ENCODE results near the gene XPOT.
"Not testable (repeated sequence)": the region's sequence is repeated elsewhere in the genome, so short reads cannot be mapped to it uniquely, and the experiment has no call there.

The XPOT gene, protein sequence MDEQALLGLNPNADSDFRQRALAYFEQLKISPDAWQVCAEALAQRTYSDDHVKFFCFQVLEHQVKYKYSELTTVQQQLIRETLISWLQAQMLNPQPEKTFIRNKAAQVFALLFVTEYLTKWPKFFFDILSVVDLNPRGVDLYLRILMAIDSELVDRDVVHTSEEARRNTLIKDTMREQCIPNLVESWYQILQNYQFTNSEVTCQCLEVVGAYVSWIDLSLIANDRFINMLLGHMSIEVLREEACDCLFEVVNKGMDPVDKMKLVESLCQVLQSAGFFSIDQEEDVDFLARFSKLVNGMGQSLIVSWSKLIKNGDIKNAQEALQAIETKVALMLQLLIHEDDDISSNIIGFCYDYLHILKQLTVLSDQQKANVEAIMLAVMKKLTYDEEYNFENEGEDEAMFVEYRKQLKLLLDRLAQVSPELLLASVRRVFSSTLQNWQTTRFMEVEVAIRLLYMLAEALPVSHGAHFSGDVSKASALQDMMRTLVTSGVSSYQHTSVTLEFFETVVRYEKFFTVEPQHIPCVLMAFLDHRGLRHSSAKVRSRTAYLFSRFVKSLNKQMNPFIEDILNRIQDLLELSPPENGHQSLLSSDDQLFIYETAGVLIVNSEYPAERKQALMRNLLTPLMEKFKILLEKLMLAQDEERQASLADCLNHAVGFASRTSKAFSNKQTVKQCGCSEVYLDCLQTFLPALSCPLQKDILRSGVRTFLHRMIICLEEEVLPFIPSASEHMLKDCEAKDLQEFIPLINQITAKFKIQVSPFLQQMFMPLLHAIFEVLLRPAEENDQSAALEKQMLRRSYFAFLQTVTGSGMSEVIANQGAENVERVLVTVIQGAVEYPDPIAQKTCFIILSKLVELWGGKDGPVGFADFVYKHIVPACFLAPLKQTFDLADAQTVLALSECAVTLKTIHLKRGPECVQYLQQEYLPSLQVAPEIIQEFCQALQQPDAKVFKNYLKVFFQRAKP

DNA sequence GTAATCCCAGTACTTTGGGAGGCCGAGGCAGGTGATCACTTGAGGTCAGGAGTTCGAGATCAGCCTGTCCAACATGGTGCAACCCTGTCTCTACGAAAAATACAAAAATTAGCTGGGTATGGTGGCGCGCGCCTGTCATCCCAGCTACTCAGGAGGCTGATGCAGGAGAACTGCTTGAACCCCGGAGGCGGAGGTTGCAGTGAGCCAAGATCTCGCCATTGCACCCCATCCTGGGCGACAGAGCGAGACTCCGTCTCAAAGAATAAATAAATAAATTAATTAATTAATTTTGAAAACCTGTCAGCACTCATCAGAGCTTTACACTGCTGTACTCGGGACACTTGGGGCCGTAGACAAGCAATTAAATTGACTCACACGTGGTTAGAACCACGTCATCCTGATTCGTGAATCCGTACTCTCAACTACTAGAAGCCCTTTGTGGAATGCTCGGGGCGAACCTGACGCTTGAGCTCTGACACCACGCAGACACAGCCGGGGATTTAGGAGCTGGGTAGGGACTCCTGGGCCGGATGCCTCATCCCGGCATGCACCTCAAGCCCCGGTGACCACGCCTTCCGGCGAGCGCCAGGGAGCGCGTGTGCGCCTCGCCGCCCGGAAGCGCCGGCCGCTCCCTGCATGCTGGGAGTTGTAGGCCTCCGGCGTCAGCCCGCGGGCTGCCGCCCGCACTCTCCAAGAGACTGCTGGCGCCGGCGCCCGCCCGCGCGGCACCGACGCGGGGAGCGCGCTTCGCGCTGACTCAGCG is at the start of gene XPOT:
XPOT (plus strand) TSS at position 686 of the 763 bp plus-strand sequence. CDS start 5,644 bp downstream, outside the sequence.
- DNase-seq = peak; percentile 98

DNA sequence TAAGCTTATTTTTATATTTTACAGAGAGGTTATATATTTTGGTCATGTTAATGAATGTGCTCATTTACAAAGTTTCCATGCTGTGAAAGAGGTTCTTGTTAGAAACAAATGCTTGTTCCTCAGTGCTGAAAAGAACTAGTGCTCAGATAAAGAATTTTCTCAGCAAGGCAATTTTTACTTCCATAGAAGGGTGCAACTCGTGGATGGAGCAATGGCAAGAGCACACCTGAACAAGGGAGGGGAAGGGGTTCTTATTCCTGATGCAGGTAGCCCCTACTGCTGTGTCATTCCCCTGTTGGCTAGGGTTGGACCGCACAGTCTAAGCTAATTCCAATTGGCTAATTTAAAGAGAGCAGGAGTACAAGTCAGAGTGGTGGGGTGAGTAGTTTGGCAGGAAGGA is 48.0 kb upstream of the XPOT start:
- DNase-seq = not testable (repeated sequence)

- DNase-seq = not testable (repeated sequence)
Observed at GRCh38 chr12:64361173-64361572, 43.0 kb upstream of the XPOT start.

DNA sequence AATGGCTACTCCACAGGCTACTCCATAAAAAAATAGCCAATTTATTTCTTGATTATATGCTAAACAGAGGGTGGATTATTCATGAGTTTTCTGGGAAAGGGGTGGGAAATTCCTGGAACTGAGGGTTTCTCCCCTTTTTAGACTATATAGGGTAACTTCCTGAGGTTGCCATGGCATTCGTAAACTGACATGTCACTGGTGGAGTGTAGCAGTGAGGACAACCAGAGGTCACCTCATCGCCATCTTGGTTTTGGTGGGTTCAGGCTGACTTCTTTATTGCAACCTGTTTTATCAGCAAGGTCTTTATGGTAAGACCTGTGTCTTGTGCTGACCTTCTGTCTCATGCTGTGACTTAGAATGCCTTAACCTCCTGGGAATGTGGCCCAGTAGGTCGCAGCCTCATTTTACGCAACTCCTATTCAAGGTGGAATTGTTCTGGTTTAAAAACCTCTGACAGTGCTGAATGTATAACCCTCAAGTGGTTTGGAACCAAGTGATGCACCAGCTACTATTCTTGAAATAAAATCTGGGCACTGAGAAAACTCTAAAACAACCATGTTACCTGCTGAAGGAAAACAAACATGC is 41.4 kb upstream of the XPOT start:
- no peak for DNase-seq

GRCh38 chr12:64383675-64384074 is 20.5 kb upstream of the XPOT start:
- no peak for DNase-seq

- DNase-seq = no peak
Observed at GRCh38 chr12:64385019-64385418, 19.2 kb upstream of the XPOT start.

GRCh38 chr12:64385468-64385867 is 18.7 kb upstream of the XPOT start:
- no peak for DNase-seq

DNA sequence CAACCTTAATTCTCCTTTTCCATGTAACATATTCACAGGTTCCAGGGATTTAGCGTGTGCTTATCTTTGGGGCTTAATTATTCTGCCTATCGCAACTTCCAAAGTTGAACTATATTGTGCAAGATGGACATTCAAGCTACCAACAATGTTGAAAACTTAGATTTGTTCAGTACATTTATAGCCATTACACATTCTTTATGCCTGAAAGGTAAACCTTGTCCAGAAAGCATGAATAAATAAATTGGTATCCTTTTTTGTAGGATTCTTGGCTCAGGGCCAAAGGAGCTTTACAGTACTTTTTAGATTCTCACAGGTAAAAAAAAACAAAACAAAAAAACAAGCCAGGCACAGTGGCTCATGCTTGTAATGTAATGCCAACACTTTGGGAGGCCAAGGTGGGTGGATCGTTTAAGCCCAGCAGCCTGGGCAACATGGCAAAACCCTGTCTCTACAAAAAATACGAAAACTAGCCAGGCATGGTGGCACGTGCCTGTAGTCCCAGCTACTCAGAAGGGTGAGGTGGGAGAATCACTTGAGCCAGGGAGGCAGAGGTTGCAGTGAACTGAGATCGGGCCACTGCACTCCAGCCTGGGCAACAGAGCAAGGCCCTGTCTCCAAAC is 16.9 kb upstream of the XPOT start:
- DNase-seq = no peak

DNA sequence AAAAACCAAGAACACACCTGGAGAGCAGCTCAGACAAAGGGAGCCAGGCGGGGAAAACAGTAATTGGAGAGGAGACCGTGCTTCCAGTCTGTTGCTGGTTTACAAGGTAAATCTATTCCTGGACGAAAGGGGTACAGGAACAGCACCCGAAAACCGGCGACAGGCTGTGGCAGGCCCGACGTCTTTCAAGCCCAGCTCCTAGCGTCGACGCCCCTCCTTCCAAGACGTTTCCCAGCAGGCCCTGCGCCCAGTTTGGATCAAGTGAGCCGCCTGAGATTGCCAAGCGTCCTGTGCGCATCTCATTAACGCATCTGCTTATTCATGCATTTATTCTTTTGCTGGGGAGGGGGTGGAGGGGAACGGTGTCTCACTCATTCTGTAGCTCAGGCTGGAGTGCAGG is 15.0 kb upstream of the XPOT start:
- DNase-seq = no peak

DNA sequence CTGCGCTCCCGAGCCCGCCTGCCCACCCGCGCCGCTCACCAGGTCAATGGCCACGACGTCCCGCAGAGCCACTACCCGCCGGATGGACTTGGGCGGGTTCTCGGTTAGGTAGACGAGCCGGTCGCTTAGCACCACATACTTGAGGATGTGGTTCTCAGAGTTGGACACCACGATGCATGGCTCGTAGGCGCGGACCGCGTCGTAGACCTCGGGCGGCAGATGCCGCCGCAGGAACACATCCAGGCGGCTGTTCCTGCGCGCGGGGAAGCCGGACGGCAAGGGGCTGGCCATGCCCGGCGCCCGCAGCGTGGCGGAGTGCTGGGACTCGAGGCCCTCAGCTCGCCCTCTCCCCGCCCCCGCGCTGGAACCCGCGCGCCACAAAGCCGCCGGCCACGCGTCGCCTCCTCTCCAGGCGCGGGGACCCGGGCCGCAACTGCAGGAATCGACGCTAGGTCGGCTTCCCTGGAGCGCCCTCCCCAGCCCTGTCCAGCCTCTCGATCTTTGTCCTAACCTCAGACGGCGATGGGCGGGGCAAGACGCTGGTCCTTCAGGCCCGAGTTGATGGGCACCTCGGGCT is 13.8 kb upstream of the XPOT start, which contains the start of gene C12orf56:
C12orf56 (minus strand) TSS at position 484 of the 577 bp plus-strand sequence; CDS start at position 291, 193 bp downstream.
- peak; percentile 45 for DNase-seq

DNA sequence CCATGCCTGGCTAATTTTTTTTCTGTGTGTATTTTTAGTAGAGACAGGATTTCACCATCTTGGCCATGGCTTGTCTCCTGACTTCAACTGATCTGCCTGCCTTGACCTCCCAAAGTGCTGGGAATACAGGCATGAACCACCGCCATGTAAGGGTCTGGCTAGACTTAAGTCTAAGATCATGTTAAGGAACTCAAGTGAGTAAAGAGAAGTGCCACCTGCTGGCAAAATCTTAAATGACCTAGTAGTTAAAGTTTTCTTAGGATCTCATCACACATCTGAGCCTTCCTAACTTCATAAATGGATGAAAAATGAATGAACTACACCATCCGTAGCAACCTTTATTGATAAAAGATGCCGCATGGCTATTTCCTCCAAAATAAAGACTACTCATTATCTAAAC is 12.0 kb upstream of the XPOT start:
- DNase-seq = peak; percentile 74

GRCh38 chr12:64395739-64396138 is 8.5 kb upstream of the XPOT start:
- no peak for DNase-seq

GRCh38 chr12:64400041-64400440 is 4.2 kb upstream of the XPOT start:
- peak; percentile 26 for DNase-seq

DNA sequence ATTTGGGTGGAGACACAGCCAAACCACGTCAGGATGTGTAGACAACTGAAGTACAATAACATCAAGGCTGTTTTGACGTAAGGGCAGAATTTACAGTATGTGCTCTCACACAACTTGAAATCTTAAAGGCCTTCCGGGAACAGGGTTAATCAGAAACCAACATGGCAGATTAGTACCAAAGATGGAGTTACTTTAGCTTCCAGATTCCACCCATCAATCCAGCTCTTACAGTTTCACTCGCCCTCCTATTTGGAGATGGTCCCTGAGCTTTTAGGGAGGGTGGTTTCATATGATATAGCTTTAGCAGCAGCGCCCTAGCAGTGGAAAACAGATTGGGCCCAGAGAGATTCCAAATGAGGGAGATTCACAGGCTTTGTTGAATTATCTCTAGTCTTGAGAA is 2.0 kb upstream of the XPOT start:
- no peak for DNase-seq

- peak; percentile 93 for DNase-seq
Observed at GRCh38 chr12:64404470-64405256, 471 bp downstream of the XPOT start.

- DNase-seq = peak; percentile 18
Observed at GRCh38 chr12:64407342-64408223, 3.4 kb downstream of the XPOT start.

DNA sequence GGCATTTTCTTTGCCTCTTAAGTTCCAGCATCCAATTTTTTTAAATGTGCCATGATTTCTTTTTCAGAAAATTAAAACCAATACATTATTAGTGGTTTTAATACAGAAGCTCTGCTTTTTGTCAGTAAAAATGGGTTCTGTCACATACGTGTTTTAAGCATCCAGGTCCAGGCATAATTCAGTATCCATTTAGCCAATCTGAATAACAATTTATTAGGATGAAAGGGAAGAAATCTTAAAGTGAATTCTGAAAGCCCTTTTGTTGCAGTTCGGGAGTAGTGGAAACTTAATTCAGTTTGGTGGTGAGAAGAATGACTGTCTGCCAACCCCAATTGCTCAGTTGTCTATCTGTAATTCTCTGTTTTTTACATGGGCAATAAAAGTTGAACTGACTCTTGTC is 7.2 kb downstream of the XPOT start:
- DNase-seq = no peak

DNA sequence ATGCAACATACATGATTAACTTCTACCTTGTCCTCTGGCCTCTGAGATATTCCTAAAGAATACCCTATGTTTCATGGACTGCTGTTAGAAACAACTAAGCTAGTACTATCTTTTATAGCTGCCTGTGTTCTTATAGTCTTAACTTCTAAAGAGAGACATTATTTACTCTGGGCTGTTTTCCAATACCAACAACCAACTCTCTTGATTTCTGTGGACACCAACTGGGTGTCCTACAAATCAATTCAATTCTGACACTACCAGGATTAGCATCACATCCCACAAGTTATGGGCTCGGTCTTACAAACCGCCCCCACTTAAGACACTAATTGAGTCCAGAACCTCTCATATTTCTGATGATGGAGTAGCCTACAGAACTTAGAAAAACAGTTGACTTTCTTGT is 8.3 kb downstream of the XPOT start:
- DNase-seq = no peak

DNA sequence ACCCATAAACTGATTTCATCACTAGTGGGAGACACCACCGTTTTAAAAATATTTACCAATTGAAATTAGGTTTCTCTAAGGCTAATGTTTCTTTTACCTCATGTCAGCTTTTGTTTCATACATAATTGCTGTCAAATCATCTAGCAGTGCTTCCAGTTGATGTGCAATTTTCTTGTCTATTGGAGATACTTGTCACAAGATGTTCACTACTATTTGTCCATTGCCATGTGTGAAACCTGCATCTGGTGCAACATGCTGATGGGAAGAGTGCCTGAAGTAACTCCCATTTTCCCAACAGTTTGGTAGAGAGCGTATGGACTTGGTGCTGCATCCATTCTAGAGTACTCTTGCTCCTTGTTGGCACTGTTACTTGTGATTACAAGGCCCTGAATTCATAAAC is 9.7 kb downstream of the XPOT start:
- no peak for DNase-seq

DNA sequence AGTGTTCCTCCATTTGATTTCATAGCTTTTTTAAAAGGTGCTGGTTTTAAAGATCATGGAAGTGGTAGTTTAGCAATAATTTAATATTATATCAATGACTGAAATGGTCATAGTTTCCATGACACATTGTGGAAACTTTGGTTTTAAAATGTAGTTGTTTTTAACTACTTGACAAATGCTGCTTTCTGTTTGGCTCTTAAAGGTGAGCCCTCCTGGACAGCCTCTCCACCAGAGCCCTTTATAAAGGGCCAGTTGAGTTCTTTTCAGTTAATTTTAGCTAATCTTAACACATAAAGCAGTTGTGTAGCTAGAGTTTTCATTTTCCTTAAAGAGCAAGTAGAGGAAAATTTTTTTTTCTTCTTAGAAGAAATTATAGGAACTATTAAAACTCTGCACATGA is 14.0 kb downstream of the XPOT start:
- DNase-seq = no peak

All from hematopoietic multipotent progenitor cell treated with erythropoietin and hydrocortisone succinate and interleukin-3 and kit ligand, for 4 days (in vitro differentiated cells).